IPS-18c (cell line): ENCODE measurements around the gene JDP2.

Experiments used
- H3K4me3 ChIP-seq: 2 replicates; pipeline ENCODE4 v1.7.0; 2013; ENCODE audit warnings: low read depth, mild to moderate bottlenecking, low read length, moderate library complexity; ENCODE audit not compliant: insufficient read depth
- H3K9me3 ChIP-seq: one replicate; pipeline ENCODE4 v1.6.1; 2013; ENCODE audit warnings: mild to moderate bottlenecking, low read length, moderate library complexity; ENCODE audit not compliant: control insufficient read depth, insufficient read depth

JDP2 gene

DNA sequence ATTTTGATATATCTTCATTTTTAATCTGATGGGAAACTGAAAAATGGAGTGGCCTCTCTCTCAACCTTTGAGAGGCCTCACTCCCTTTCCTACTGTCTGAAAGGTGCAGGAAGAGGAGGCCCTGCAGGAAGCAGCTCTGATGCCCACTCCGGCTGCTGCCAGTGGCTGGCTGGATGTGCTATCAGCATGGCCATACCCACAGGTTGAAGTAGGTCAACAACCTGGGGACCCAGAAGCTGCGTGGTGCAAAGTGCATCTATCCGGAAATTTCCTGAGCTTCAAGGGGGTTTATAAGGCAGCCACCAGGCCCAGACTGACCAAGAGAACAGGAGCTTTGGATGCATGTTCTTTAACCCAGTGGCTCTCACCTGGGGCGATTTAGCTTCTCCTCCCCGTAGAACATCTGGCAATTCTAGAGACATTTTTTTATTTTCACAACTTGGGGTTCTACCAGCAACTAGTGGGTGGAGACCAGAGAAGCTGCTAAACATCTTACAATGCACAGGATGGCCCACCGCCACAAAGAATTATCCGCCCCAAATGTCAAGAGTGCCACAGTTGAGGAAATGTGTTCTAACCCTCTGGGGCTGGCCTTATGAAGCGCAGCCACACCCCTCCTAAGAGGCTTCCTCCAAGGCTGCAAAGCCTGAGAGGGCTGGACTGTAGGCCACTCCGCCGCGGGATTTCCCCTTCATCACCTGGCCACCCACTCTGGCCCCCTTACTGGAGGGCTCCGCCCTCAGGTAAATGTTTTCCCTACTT lies 86.3 kb downstream of the JDP2 start:
- H3K4me3 ChIP-seq, result no peak overlapping the region

DNA sequence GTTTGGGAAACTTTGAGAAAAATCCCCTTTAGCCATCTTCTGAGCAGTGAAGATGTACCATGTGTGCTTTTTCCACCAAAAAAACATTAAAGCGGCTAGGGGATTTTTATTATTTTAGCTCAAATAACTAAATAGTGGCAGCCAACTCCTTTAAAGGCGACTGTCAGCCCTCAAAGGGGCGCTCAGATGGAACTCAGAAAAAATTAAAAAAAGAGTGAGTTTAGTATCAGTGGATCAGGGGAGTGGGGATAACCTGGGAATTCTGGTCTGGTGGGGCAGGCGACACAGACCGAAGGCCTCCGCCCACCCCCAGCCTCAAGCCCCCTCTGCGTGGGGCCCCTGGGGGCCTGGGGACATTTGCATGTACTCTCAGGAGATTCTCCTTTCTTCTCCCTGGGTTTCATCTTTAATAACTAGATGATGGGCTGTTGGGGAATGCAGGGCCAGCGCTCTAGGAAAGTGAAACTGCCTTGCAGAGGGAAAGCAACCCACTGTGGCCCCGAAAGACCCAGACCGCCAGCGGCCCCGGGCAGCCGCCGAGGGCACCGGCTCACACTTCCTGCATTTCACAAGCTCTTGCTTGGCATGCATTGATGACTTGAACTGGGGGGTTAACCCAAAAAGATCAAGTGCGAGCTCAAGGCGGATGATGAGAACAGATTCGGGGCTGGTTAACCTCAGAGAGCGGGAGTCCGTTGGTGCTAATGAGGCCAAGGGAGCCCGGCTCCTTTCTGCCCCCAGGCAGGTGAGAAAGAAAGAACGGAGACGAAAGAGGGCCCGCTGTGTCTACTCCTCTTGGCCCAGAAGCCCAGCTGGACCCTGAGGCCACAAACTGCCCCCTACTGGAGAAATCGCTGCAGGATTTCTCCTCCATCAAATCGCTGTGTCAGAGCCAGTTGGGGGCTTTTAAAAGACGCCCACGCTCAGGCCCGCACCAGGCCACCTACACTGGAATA lies 87.1 kb downstream of the JDP2 start:
- Histone ChIP-seq H3K9me3 (no peaks in the 10 kb centered on the region), H3K4me3 (no peak overlapping the region)

More for the DNA sequence above, 86.3 kb downstream of the JDP2 start:
- no peaks in the 10 kb centered on the region for H3K9me3 ChIP-seq

DNA sequence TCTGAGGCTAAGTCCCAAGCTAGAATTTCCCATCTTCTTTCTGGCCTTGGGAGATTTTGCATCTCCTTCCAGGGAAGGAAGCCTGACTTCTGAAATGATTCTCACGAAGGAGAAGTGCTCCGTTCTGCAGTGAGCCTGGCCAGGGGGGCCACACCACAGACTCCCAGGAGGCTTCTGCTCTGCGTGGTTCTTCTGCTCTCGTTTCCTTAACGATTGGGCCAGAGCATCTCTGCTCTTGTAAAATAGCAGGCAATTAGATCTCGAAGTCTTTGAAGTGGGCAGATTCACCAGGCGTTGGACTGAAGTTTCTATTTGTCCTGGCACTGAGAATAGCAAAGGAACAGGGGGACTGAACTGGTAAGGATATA lies 87.8 kb downstream of the JDP2 start:
- Histone ChIP-seq H3K9me3 (no peaks in the 10 kb centered on the region), H3K4me3 (no peak overlapping the region)

DNA sequence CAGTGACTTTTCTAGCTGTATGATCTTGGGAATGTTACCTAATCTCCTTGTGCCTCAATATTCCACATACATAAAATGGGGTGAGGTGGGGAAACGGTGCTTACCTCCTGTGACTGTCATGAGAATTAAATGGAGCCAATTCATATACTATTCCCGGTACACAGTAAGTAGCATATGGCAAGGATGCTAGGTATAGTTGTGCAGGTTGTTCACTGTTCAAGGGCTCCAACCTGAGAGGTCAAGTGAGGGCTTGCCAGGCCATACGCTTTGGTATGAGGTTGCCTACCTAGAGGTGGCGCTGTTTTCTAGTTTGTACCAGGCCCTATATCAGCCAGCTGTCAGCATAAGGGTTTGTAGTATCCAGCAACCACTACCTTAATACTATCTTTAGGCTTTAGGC lies 90.8 kb downstream of the JDP2 start:
- Histone ChIP-seq H3K9me3 (no peaks in the 10 kb centered on the region), H3K4me3 (no peak overlapping the region)

- H3K9me3 ChIP-seq, result no peaks in the 10 kb centered on the region
- no peak overlapping the region for H3K4me3 ChIP-seq
Observed at GRCh38 chr14:75519394-75519793, 91.6 kb downstream of the JDP2 start.

DNA sequence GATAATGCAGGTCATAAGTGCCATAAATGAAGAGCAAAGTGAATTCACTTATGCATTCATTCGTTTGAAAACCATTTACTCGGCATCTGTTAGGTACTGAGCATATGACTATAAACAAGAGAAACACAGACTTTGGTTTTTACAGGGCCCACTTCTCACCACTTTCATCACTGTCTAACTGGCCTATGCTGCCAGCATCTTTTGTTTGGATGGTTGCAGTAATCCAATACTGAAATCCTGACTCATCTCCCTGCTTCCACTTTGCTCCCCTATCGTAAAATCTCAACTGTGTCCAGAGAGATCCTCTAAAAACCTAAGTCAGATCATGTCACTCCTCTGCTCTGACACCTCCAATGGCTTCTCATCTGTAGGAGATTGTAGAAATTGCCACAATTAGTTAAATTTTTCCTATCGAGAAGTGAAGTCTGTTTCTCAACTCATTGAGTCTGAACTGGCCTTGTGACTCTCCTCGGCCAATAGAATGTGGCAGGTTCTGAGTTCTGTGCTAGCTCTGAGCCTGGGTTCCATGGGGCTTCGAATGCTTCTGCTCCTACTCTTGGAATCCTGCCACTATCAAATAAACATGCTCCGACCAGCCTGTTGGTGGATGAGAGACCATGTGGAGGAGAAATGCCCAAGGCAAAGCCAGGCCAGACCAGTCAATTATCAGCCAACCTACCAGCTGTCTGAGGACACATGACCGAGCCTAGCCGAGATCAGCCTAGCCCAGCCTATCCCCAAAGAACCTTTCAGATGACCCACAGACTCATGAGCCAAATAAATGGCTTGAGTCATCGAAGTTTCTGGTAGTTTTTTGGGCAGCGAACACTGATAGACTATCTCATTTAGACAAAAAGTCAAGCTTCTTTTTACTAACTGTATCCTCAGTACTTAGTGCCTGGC lies 92.3 kb downstream of the JDP2 start:
- Histone ChIP-seq H3K9me3 (no peaks in the 10 kb centered on the region), H3K4me3 (no peak overlapping the region)

GRCh38 chr14:75520852-75521251 lies 93.0 kb downstream of the JDP2 start:
- H3K4me3 ChIP-seq, result no peak overlapping the region

DNA sequence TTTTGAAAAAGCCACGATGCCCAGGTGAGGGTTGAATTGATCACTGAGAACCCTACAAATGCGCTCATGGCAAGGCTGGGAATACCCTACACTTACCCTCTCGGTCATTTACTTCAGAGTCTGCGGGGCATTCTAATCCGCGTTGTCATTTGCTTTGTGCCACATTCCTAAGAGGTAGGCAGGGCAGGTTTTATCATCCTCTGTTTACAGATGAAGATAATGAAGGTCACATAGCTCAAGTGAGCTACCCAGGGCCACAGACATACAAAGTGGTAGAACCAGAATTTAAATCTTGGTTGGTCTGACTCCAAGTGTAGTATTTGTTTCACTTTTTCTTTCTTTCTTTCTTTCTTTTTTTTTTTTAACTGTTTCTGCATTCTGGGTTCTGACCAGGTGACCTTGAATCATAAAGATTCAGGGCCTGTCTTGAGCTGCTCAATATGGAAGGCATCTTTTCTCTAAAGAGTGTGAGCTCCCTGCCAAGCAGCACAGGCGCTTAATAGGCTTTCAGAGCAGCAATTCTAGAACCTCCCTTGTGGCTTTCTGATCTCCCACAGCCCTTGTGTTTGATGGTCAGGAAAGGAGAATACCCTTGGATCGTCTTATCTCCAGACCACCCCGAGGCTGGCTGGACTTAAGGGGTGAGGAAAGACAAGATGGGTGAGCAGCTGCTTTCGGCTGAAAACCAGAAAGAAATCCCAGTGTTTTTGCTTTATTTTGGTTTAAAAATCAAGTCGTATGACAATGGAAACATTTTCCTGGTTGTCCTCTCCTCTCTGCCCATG lies 93.8 kb downstream of the JDP2 start:
- Histone ChIP-seq H3K9me3 (no peaks in the 10 kb centered on the region), H3K4me3 (no peak overlapping the region)

More at GRCh38 chr14:75520852-75521251, 93.0 kb downstream of the JDP2 start:
- H3K9me3 ChIP-seq, result no peaks in the 10 kb centered on the region

DNA sequence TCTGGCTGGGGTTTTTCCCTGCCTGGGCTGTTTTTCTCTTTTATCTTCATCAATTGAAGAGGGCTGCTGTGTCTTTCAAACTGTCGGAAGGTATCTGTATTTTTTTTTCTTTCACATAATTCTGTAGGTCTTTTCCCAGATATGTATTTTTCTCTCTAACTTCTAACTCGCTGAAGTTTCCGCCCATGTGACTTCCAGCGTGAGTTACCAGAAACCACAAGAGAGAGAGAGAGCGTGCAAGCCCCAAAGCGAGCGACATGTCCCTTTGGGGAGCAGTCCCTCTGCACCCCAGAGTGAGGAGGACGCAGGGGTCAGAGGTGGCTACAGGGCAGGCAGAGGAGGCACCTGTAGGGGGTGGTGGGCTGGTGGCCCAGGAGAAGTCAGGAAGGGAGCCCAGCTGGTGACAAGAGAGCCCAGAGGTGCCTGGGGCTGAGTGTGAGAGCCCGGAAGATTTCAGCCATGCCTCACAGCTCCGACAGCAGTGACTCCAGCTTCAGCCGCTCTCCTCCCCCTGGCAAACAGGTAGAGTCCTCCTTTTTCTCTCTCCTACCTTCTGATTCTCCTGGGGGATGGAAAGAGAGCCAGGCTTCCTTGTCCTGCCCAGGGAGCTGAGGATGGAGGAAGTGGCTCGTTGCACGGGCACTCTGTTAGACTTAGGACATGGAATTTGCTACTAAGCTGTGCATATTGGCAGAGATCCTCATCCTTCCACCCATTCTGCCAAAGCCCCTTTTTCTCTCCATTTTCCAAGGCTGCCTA lies 94.6 kb downstream of the JDP2 start, which contains the start of gene BATF:
Gene BATF (plus strand): TSS at position 246 of the 759 bp plus-strand sequence. CDS start 214 bp downstream, at position 460.
- Histone ChIP-seq H3K4me3 (no peak within 1 kb of the TSS), H3K9me3 (no peaks in the 10 kb centered on the region)

- no peak overlapping the region for H3K4me3 ChIP-seq
Observed at GRCh38 chr14:75522983-75523318, 95.1 kb downstream of the JDP2 start.

More at GRCh38 chr14:75522983-75523318, 95.1 kb downstream of the JDP2 start:
- H3K9me3 ChIP-seq, result no peaks in the 10 kb centered on the region
